Measurements from ENCODE around the gene ALDH16A1. TPM values are rescaled to one million over a fixed set of nuclear protein-coding genes. Genes with fewer than 3 reads are reported as not detected.
A peak's percentile ranks its signal among the peaks of the same experiment; 100 is the strongest.

The ALDH16A1 gene
- total RNA-seq, 1 experiment from 2014 or later: 51.7 TPM

DNA sequence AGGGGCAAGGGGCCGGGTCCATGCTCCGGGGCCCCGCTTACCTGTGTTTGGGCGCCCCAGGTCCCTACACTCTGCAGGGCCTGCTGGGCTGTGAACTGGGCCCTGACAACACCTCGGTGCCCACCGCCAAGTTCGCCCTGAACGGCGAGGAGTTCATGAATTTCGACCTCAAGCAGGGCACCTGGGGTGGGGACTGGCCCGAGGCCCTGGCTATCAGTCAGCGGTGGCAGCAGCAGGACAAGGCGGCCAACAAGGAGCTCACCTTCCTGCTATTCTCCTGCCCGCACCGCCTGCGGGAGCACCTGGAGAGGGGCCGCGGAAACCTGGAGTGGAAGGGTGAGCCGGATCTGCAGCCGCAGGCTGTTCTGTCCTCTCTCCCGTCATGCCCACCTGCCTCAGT, 61.1 kb downstream of the ALDH16A1 start:
- H2BK120ac ChIP-seq (ENCODE audit: low read depth, low read length, poor library complexity, severe bottlenecking): no peak overlapping the region
- H4K20me1 ChIP-seq (ENCODE audit: control insufficient read depth, insufficient read depth, insufficient read length): no peaks in the 10 kb centered on the region
- H3K56ac ChIP-seq (ENCODE audit: insufficient read length, low read depth, low read length): no peak overlapping the region
- no peak overlapping the region for H3T11ph ChIP-seq (ENCODE audit: low read length)
- no peak overlapping the region for H3K14ac ChIP-seq (ENCODE audit: insufficient read depth, low read length)
- H3K4me1 ChIP-seq (ENCODE audit: insufficient read depth, low read length): no peaks in the 10 kb centered on the region
- H4K8ac ChIP-seq (replicated peaks; ENCODE audit: insufficient read length, low read depth, low read length): no peak overlapping the region
- no peak for DNase-seq
- Mint-ChIP-seq H3K27ac (no peak overlapping the region; a peak in 1 of 7 replicates), H3K4me3 (peak overlapping the region; percentile 73 to 91), H3K4me1 (peaks cover 18 to 26% of the 10 kb centered on the region in 2 experiments), H3K27me3 (ENCODE audit: low read depth) (no peaks in the 10 kb centered on the region; the same call in 1 of the 2 replicates), H3K36me3 (ENCODE audit: insufficient read depth in 1 of 3, low read depth in 3 of 3) (peaks cover 6 to 23% (median 13%) of the 10 kb centered on the region in 3 experiments; a peak in 6 of 7 replicates), H3K9me3 (no peaks in the 10 kb centered on the region; a peak in 1 of 5 replicates)
- no peak overlapping the region for H2BK15ac ChIP-seq (ENCODE audit: low read depth, low read length)
- no peak overlapping the region for H2BK5ac ChIP-seq (ENCODE audit: insufficient read length, low read length)
- H3K4me2 ChIP-seq (ENCODE audit: insufficient read depth, insufficient read length, low read length): peak overlapping the region; percentile 51
- no peak overlapping the region for H2BK20ac ChIP-seq (ENCODE audit: low read depth, low read length, poor library complexity, severe bottlenecking)
- no peak overlapping the region for H3K27ac ChIP-seq (ENCODE audit: insufficient read length, low read depth, low read length)
- H3K9ac ChIP-seq (ENCODE audit: extremely low read depth, insufficient read length, low read length): no peak overlapping the region
- H3K18ac ChIP-seq (ENCODE audit: insufficient read length, low read depth, low read length): no peak overlapping the region
- H2BK12ac ChIP-seq (ENCODE audit: insufficient read length, low read depth, low read length): no peak overlapping the region
- H3K23ac ChIP-seq (ENCODE audit: insufficient read length, low read depth, low read length): no peak overlapping the region
- no peak overlapping the region for H4K5ac ChIP-seq (ENCODE audit: insufficient read length, low read depth, low read length)
- no peaks in the 10 kb centered on the region; the same call in 1 of the 2 replicates for H3K79me2 ChIP-seq (ENCODE audit: insufficient read depth, low read length)
- no peaks in the 10 kb centered on the region for H3K79me1 ChIP-seq (ENCODE audit: insufficient read depth, low read depth, low read length, poor library complexity, severe bottlenecking)
- WGBS (ENCODE audit: extremely low coverage, insufficient read length, low lambda C conversion rate): no CpG with 5 or more reads among the region's 21 CpGs
- H4K91ac ChIP-seq (ENCODE audit: insufficient read length, low read depth, low read length): no peak overlapping the region
- no peaks in the 10 kb centered on the region for H3K9me3 ChIP-seq (ENCODE audit: control insufficient read depth, low read depth, low read length)
- H2AK5ac ChIP-seq (ENCODE audit: insufficient read length, low read length): no peak overlapping the region
- peaks cover 15% of the 10 kb centered on the region for H3K23me2 ChIP-seq (ENCODE audit: insufficient read length, low read depth, low read length, poor library complexity, severe bottlenecking)
- TF ChIP-seq, protein P1, sequence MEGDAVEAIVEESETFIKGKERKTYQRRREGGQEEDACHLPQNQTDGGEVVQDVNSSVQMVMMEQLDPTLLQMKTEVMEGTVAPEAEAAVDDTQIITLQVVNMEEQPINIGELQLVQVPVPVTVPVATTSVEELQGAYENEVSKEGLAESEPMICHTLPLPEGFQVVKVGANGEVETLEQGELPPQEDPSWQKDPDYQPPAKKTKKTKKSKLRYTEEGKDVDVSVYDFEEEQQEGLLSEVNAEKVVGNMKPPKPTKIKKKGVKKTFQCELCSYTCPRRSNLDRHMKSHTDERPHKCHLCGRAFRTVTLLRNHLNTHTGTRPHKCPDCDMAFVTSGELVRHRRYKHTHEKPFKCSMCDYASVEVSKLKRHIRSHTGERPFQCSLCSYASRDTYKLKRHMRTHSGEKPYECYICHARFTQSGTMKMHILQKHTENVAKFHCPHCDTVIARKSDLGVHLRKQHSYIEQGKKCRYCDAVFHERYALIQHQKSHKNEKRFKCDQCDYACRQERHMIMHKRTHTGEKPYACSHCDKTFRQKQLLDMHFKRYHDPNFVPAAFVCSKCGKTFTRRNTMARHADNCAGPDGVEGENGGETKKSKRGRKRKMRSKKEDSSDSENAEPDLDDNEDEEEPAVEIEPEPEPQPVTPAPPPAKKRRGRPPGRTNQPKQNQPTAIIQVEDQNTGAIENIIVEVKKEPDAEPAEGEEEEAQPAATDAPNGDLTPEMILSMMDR (conservative IDR thresholded peaks at IDR 0.05): no peak
- no peaks in the 10 kb centered on the region for H3K27me3 ChIP-seq (ENCODE audit: insufficient read depth, low read length)
- H2AFZ ChIP-seq (ENCODE audit: low read length): no peak overlapping the region
- no peak overlapping the region for H3K4ac ChIP-seq (ENCODE audit: low read depth, low read length)

All from H9 (cell line).